HepG2 (cell line): ENCODE measurements around the gene POFUT2. TPM values are rescaled to one million over a fixed set of nuclear protein-coding genes. Genes with fewer than 3 reads are reported as not detected.

Source experiments
- ATAC-seq: fragments of 200-7000 bp; cut with Tn5 transposase; 3 replicates; pipeline ENCODE4 v1.9.1; 2020; ENCODE audit warnings: mild to moderate bottlenecking, moderate library complexity
- BruUV-seq: library from RNA; stranded (reverse); fragments of 400-500 nt; replicated peaks from 2 replicates; lab custom pipeline; 2021; lab: Mats Ljungman, UMichigan
- CTCF ChIA-PET: fragments of 300-600 bp; formaldehyde crosslinking; extraction: SDS; loops from one replicate; lab custom pipeline; 2021; ENCODE audit warnings: low total read pairs, inconsistent platforms, low intra/inter-chr PET ratio; lab: Yijun Ruan, JAX
- POLR2A ChIA-PET: fragments of 350-600 bp; sonication (Branson Sonifier 250); formaldehyde crosslinking; loops from one replicate; lab custom pipeline; 2020; ENCODE audit warnings: antibody characterized with exemption, inconsistent platforms; lab: Yijun Ruan, JAX
- DNase-seq: peaks from one replicate; pipeline ENCODE4 v3.0.0-alpha.2; 2015; ENCODE audit warnings: low spot score
- FAIRE-seq: peaks from 3 replicates; lab custom pipeline; 2011; peaks lifted over from hg19 to GRCh38; lab: Jason Lieb, UNC
- H2AFZ ChIP-seq: one replicate; pipeline ENCODE4 v1.6.1; 2011; ENCODE audit warnings: low read length, inconsistent platforms
- H3K27ac ChIP-seq: fragments of 300-600 bp; 3 replicates; pipeline ENCODE4 v1.8.0; 2011; ENCODE audit warnings: mixed run types, mild to moderate bottlenecking, mixed read lengths, low read length, inconsistent platforms; ENCODE audit not compliant: insufficient read depth; ENCODE audit errors: extremely low read length
- H3K27me3 ChIP-seq, 2 experiments: fragments of 200-600 bp in 1 of 2; 2 replicates in 1 of 2; 3 replicates in 1 of 2; pipeline versions ENCODE4 v1.6.0 to v1.8.0; 2011; ENCODE audit warnings: low read length in 2 of 2, mild to moderate bottlenecking in 2 of 2, moderate library complexity in 2 of 2, inconsistent platforms in 1 of 2; ENCODE audit not compliant: insufficient read depth in 2 of 2, control insufficient read depth in 1 of 2
- H3K36me3 ChIP-seq, 2 experiments: fragments of 200-600 bp in 1 of 2; replicated peaks in 1 of 2; 2 replicates in 1 of 2; 3 replicates in 1 of 2; pipeline versions ENCODE4 v1.5.1 to v1.8.0; 2011; ENCODE audit warnings: low read length in 2 of 2, inconsistent platforms in 1 of 2; ENCODE audit not compliant: insufficient read depth in 2 of 2, control insufficient read depth in 1 of 2
- H3K4me1 ChIP-seq: 2 replicates; pipeline ENCODE4 v1.5.1; 2012; ENCODE audit warnings: low read length, inconsistent platforms; ENCODE audit not compliant: insufficient read depth
- H3K4me2 ChIP-seq: 2 replicates; pipeline ENCODE4 v1.6.0; 2011; ENCODE audit warnings: low read depth, low read length, inconsistent platforms
- H3K4me3 ChIP-seq, 3 experiments: fragments of 200-600 bp in 1 of 3; sonication (generic), shearing (Covaris generic) in 1 of 3; replicated peaks in 1 of 3; 2 replicates each; pipeline ENCODE4 v1.5.1; 2011 to 2016; ENCODE audit warnings: low read length in 3 of 3, inconsistent platforms in 2 of 3, low read depth in 2 of 3, mild to moderate bottlenecking in 2 of 3, control low read depth in 1 of 3, mixed read lengths in 1 of 3; ENCODE audit not compliant: insufficient read depth in 1 of 3
- H3K79me2 ChIP-seq: one replicate; pipeline ENCODE4 v1.6.1; 2011; ENCODE audit warnings: low read length, inconsistent platforms; ENCODE audit not compliant: insufficient read depth
- H3K9ac ChIP-seq: 2 replicates; pipeline ENCODE4 v1.6.0; 2011; ENCODE audit warnings: mild to moderate bottlenecking, low read depth, low read length, inconsistent platforms; ENCODE audit not compliant: insufficient read depth
- H3K9me3 ChIP-seq: 2 replicates; pipeline ENCODE4 v1.5.1; 2012; ENCODE audit warnings: mild to moderate bottlenecking, low read length
- H4K20me1 ChIP-seq: 2 replicates; pipeline ENCODE4 v1.6.0; 2011; ENCODE audit warnings: inconsistent platforms, mild to moderate bottlenecking, low read length, moderate library complexity; ENCODE audit not compliant: insufficient read depth
- AGO2 ChIP-seq: fragments of 200-400 bp; formaldehyde crosslinking; optimal IDR thresholded peaks from 2 replicates; pipeline ENCODE3; 2017; ENCODE audit warnings: mild to moderate bottlenecking, low read depth, low read length, moderate library complexity
- CAMTA2 ChIP-seq: sonication (generic); formaldehyde crosslinking; IDR thresholded peaks from 2 replicates; pipeline ENCODE4 v1.4.0; 2020; ENCODE audit warnings: mild to moderate bottlenecking, missing genetic modification reagents, borderline replicate concordance
- ELF3 ChIP-seq: IDR thresholded peaks from 2 replicates; pipeline ENCODE4 v1.6.1; 2016; ENCODE audit warnings: missing genetic modification reagents, missing compliant biosample characterization
- FOXK1 ChIP-seq: sonication (generic); formaldehyde crosslinking; IDR thresholded peaks from 2 replicates; pipeline ENCODE4 v1.4.0; 2020; ENCODE audit warnings: low read depth, missing genetic modification reagents, borderline replicate concordance
- HNRNPK ChIP-seq: fragments of 200-400 bp; formaldehyde crosslinking; IDR thresholded peaks from 2 replicates; pipeline ENCODE4 v1.6.1; 2018; ENCODE audit warnings: low read length, low read depth, moderate library complexity, mild to moderate bottlenecking; ENCODE audit not compliant: poor library complexity, severe bottlenecking
- KMT2A ChIP-seq: sonication (generic); formaldehyde crosslinking; IDR thresholded peaks from 2 replicates; pipeline ENCODE4 v1.4.0; 2020; ENCODE audit warnings: missing genetic modification reagents
- MATR3 ChIP-seq: sonication (generic); formaldehyde crosslinking; IDR thresholded peaks from 2 replicates; pipeline ENCODE4 v1.4.0; 2020; ENCODE audit warnings: missing genetic modification reagents
- PHF5A ChIP-seq: IDR thresholded peaks from one replicate; pipeline ENCODE4 v1.6.1; 2018; ENCODE audit warnings: low read depth, missing genetic modification reagents; ENCODE audit not compliant: unreplicated experiment
- POLR2AphosphoS5 ChIP-seq: IDR thresholded peaks from 2 replicates; pipeline ENCODE4 v1.6.1; 2012; ENCODE audit warnings: low read depth, low read length
- RBFOX2 ChIP-seq: fragments of 200-400 bp; formaldehyde crosslinking; IDR thresholded peaks from 2 replicates; pipeline ENCODE4 v1.6.1; 2017; ENCODE audit warnings: low read depth, mild to moderate bottlenecking, low read length
- RELA ChIP-seq: sonication (generic); formaldehyde crosslinking; IDR thresholded peaks from 2 replicates; pipeline ENCODE4 v1.4.0; 2020; ENCODE audit warnings: missing genetic modification reagents
- SMAD3 ChIP-seq: sonication (generic); formaldehyde crosslinking; IDR thresholded peaks from 2 replicates; pipeline ENCODE4 v1.4.0; 2020; ENCODE audit warnings: missing genetic modification reagents
- SRSF1 ChIP-seq: fragments of 200-400 bp; formaldehyde crosslinking; optimal IDR thresholded peaks from 2 replicates; pipeline ENCODE3; 2017; ENCODE audit warnings: mild to moderate bottlenecking, low read depth, low read length, moderate library complexity
- SSRP1 ChIP-seq: IDR thresholded peaks from 2 replicates; pipeline ENCODE4 v1.6.1; 2016; ENCODE audit warnings: control low read depth
- ZBTB42 ChIP-seq: sonication (generic); formaldehyde crosslinking; IDR thresholded peaks from 2 replicates; pipeline ENCODE4 v1.5.0; 2020; ENCODE audit warnings: mild to moderate bottlenecking, missing genetic modification reagents
- ZNF138 ChIP-seq: sonication (generic); formaldehyde crosslinking; IDR thresholded peaks from 2 replicates; pipeline ENCODE4 v1.5.0; 2020; ENCODE audit warnings: mild to moderate bottlenecking, low read depth, missing genetic modification reagents
- ZNF24 ChIP-seq: fragments of 450-650 bp; IDR thresholded peaks from 2 replicates; pipeline ENCODE4 v1.6.1; 2017; ENCODE audit warnings: antibody characterized with exemption, mild to moderate bottlenecking
- whole genome bisulfite sequencing: methylation state at CpG from one replicate; pipeline ENCODE4 v1.1.6; 2017; ENCODE audit warnings: low lambda C conversion rate; 5-methylcytosine and 5-hydroxymethylcytosine counted together
- in situ Hi-C: cut with HindIII; loops from 2 replicates; pipeline ENCODE4 v1.10.0; 2017; ENCODE audit warnings: low pct_unique_long_range_greater_than_20kb; ENCODE audit not compliant: extremely low pct_ligation_motif_present
- intact Hi-C: fragments of 100-400 bp; cut with micrococcal nuclease; formaldehyde crosslinking; loops from one replicate; pipeline ENCODE4 v1.10.0; 2022; ENCODE audit not compliant: unreplicated experiment
- polyA plus RNA-seq, 8 experiments: library from polyadenylated mRNA; depleted of rRNA in 3 of 8; stranded (reverse) in 7 of 8; unstranded in 1 of 8; fragments of >200 nt; fragmentation: Illumina TruSeq in 4 of 8; extraction: Trizol in 4 of 8; gene quantifications; 2 replicates each; pipeline versions ENCODE4 v1.2.1 to v1.2.3, GENCODE V29; 2011 to 2016; ENCODE audit warnings: low read depth in 4 of 8, missing spikeins in 1 of 8, mixed read lengths in 1 of 8; ENCODE audit not compliant: insufficient read depth in 1 of 8
- total RNA-seq, 5 experiments: library from RNA; depleted of rRNA; stranded (reverse); fragments of >200 nt; fragmentation: Illumina TruSeq; extraction: Trizol; gene quantifications; 2 replicates each; pipeline ENCODE4 v1.2.3, GENCODE V29; 2016; ENCODE audit warnings: low read depth in 1 of 5
- TF ChIP-seq, protein P1 (sequence below): sonication (generic); formaldehyde crosslinking; IDR thresholded peaks from 2 replicates; pipeline ENCODE4 v1.5.0; 2020; ENCODE audit warnings: missing genetic modification reagents
- TF ChIP-seq, protein P2 (sequence below), 2 experiments: sonication (generic) in 1 of 2; formaldehyde crosslinking in 1 of 2; IDR thresholded peaks; 2 replicates each; pipeline versions ENCODE4 v1.4.0 to v1.6.1; 2016 to 2020; ENCODE audit warnings: borderline replicate concordance in 1 of 2, low read depth in 1 of 2, mild to moderate bottlenecking in 1 of 2, missing genetic modification reagents in 1 of 2

POFUT2 gene
- total and polyA plus RNA-seq, 2 of the 13 experiments (the other 11 are each of a cell fraction or from before 2014, with no cell fraction given) = 22.8 to 24.0 TPM

DNA sequence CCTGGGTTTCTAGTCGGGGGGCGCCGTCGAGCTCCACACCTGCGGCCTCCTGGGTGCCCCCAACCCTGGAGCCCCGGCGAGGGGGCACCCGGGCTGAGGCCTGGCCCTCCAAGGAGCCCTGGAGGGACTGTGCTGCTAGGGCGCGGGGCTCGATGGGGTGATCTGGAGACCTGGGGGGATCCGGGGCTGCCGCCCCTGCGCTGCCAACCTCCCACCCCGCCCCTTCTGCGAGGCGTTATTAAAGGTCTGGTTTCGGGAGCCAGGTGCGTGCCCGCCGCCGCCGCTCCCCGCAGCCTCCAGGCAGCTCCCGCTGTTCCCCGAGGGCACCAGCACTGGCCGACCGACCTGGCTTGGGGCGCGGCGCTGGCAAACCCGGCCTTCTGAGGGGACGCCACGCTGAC, 746 bp upstream of the POFUT2 start (continued):
- TF ChIP-seq ZBTB42 (CRISPR knock-in tag) = 0 out of 2 replicates have a peak, but pooled peaks have one; percentile 1
- no peak for TF ChIP-seq RELA (CRISPR knock-in tag)
- no peak for TF ChIP-seq ELF3 (CRISPR knock-in tag)

DNA sequence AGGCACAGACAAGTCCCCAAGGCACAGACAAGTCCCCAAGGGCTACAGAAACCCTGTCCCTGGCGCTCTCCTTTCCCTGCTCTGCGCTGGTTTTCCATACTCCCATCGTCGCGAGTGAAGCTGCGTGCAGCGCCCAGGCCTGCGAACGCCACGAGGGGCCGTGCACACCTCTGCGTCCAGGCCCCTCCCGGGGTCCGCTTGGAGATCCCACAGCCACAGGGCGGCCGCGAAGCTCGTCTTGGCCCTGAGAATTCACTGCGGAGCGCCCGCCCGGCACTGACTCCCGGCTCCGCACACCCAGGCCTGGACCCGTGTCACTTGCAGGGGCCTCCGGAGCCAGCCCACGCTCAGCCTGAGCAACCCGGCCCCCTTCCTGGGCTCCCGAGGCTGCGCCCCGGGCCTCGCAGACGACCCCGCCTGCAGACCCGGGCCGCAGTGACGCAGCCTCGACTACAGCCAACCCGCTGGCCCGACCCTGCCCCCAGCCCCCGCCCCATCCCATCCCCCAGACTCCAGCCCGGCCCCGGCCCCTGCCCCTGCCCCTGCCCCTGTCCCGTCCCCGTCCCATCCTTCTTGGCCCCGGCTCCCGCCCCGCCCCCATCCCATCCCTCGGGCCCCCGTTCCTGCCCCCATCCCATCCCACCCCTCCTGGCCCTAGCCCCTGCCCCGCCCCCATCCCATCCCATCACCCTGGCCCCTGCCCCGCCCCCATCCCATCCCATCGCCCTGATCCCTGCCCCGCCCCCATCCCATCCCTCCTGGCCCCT, 841 bp downstream of the POFUT2 start:
- Histone ChIP-seq H2AFZ (no peak overlapping the region), H3K4me3 (peak overlapping the region in 2 of 3 experiments; percentile 85 to 95; a peak in 4 of 6 replicates), H3K4me1 (peaks cover 19% of the 10 kb centered on the region), H3K27ac (no peak overlapping the region), H3K27me3 (no peaks in the 10 kb centered on the region), H3K79me2 (peaks cover 13% of the 10 kb centered on the region), H4K20me1 (no peaks in the 10 kb centered on the region), H3K4me2 (peak overlapping the region; percentile 55), H3K36me3 (peaks cover 19 to 33% of the 10 kb centered on the region in 2 experiments; a peak in 4 of 5 replicates), H3K9ac (peak overlapping the region; percentile 43; the same call in 1 of the 2 replicates), H3K9me3 (no peaks in the 10 kb centered on the region)
- in situ Hi-C loops = no loop called here
- intact Hi-C loops = no loop called here
- ATAC-seq (no peak), DNase-seq (no peak), FAIRE-seq (no peak)
- 70% methylated on average over 36 of the region's 54 CpGs for WGBS
- CTCF ChIA-PET = no interaction called here
- POLR2A ChIA-PET = interaction anchor here (1.1 to 2.6 kb wide), 6 partner anchors 22 to 238 kb away, joined by 6 to 13 read pairs (median 8); no protein-coding TSS in a partner anchor
- BruUV-seq = no TSS peak
- TF ChIP-seq HNRNPK (peak; percentile 61), POLR2AphosphoS5 (no peak), ZNF138 (CRISPR knock-in tag) (no peak), AGO2 (peak; percentile 39), ZNF24 (no peak), RBFOX2 (peak; percentile 43; the same call in 1 of the 2 replicates), MATR3 (CRISPR knock-in tag) (no peak), SRSF1 (no peak), CAMTA2 (CRISPR knock-in tag) (no peak), SMAD3 (CRISPR knock-in tag) (no peak), KMT2A (no peak), PHF5A (CRISPR knock-in tag) (no peak), FOXK1 (no peak), SSRP1 (CRISPR knock-in tag) (no peak)
- TF ChIP-seq, protein P1, sequence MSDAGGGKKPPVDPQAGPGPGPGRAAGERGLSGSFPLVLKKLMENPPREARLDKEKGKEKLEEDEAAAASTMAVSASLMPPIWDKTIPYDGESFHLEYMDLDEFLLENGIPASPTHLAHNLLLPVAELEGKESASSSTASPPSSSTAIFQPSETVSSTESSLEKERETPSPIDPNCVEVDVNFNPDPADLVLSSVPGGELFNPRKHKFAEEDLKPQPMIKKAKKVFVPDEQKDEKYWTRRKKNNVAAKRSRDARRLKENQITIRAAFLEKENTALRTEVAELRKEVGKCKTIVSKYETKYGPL (CRISPR knock-in tag) = no peak
- TF ChIP-seq, protein P2, sequence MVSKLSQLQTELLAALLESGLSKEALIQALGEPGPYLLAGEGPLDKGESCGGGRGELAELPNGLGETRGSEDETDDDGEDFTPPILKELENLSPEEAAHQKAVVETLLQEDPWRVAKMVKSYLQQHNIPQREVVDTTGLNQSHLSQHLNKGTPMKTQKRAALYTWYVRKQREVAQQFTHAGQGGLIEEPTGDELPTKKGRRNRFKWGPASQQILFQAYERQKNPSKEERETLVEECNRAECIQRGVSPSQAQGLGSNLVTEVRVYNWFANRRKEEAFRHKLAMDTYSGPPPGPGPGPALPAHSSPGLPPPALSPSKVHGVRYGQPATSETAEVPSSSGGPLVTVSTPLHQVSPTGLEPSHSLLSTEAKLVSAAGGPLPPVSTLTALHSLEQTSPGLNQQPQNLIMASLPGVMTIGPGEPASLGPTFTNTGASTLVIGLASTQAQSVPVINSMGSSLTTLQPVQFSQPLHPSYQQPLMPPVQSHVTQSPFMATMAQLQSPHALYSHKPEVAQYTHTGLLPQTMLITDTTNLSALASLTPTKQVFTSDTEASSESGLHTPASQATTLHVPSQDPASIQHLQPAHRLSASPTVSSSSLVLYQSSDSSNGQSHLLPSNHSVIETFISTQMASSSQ (IDR thresholded peaks at IDR 0.05; ENCODE audit: low read depth) = no peak
- TF ChIP-seq, protein P2 (CRISPR knock-in tag; IDR thresholded peaks at IDR 0.05; ENCODE audit: borderline replicate concordance) = no peak
